ENCODE results near the gene OR52I1. TPM values are rescaled to one million over a fixed set of nuclear protein-coding genes. Genes with fewer than 3 reads are reported as not detected.

Gene OR52I1
- polyA plus RNA-seq, 1 donor = not detected

DNA sequence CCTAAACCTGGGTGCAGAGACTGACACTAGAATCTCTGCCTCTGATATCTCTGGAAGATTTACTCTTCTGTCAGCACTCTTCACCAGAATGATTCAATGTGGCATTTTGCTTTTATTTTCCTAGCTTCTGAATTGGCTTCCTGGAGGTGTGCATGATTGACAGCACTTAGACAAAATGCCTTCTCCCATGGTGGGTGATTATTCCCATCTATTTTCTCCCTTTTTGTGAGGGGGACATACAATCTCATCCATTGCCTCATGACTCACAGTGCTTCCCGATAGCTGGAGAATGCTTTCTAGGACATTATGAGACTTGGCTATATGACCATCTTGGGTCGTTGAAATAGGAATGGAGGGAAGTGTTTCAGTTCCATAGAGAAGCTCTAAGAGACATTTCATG lies 18.1 kb downstream of the OR52I1 start:
- no peak for DNase-seq (ENCODE audit: low read depth)

DNA sequence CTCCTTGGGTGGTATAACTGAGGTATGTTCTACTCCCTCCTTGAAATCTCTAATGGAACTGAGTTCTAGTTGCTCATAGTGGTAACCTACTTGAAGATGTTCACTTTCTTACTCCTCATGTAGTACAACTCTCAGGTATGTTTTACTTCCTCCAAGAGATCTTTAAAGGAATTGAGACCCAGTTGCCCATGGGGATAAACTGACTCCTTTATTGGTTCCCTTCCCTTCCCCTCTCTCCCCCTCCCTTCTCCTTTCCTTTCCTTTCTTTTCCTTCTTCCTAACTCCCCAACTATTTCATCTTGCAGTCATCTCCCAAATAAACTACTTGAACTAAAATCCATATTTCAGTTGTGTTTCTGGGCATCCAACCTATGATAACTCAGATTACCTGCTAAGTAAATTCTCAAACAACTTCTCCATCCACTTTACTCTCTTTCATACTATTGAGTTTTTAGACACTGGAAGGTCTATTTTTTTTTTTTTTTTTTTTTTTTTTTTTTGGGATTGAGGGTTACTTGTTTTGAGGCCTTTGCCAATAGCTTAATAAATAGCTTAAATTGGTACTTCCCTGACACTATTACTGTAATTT lies 22.1 kb downstream of the OR52I1 start:
- DNase-seq (ENCODE audit: low read depth) = no peak

DNA sequence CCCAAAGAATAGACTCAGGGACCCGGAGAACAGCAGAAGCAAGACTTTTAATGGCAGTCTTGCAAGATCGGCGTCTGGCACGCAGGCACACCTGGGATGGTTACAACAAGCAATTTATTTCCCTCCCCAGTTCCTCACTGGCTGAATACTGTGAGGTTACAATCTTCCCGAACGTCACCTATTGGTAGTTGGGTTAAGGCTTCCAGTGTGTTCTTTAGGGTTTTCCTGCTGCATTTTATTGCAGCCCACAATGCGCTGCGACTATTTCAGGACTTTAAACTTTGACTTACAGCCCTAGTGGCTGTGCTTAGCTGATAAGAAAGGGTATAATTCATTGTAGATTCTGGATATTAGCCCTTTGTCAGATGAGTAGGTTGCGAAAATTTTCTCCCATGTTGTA lies 25.7 kb downstream of the OR52I1 start:
- DNase-seq (ENCODE audit: low read depth) = no peak

DNA sequence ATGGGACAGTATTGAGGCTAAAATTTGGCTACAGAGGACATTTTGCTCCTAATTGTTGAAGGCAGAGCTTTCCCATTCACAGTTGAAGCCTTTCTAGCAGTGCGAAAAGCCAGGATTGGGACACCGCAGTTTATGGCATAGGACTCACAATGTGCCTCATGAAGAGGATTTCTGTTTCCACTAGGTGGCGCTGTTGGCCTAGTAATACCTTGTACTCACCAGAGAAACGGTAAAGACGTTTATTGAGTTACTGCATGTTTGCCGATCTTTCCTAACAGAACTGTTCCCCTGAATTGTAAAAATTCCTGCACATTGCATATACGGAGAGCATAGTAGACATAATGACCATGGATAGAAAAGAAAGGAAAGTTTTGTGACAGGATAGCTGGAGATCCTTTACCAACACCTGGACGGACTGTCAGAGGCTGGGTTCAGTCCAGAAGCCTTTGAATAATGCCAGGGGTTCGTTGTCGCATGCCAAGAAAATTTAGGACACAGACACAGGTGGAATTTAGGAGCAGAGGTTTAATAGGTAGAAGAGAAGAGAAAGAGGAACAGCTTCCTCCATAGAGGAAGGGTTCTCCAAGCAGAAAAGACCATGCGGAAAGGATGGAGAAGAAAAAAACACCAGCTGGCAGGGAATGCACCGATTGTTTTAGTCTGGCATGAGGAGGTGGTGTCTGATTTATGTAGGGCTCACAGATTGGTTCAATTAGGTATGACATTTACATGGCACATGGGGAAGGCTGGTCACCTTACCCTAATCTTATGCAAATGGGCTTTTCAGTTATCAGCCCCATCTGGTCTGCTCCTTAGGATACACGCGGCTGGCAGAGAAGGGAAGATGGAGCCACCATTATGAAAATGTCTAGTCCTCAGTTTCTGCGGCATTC lies 32.6 kb downstream of the OR52I1 start:
- DNase-seq (ENCODE audit: low read depth) = no peak

DNA sequence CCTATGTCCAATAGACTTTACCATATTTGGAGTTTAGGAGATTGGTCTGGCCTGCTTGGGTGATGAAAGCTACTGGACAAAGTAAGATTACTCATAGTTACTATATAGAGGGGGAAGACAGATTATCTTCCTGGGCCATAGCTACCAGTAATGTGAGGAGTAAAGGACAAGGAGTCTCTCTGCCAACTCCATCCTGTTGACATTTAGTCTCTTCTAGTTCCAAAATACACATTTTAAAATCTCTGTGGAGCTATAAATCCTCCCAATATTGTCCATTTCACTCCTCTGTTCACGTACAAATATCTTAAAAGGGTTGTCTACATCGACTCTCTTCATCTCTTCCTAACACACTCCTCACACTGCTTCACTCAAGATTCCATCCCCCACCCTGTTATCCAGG lies 42.3 kb downstream of the OR52I1 start:
- no peak for DNase-seq (ENCODE audit: low read depth)

DNA sequence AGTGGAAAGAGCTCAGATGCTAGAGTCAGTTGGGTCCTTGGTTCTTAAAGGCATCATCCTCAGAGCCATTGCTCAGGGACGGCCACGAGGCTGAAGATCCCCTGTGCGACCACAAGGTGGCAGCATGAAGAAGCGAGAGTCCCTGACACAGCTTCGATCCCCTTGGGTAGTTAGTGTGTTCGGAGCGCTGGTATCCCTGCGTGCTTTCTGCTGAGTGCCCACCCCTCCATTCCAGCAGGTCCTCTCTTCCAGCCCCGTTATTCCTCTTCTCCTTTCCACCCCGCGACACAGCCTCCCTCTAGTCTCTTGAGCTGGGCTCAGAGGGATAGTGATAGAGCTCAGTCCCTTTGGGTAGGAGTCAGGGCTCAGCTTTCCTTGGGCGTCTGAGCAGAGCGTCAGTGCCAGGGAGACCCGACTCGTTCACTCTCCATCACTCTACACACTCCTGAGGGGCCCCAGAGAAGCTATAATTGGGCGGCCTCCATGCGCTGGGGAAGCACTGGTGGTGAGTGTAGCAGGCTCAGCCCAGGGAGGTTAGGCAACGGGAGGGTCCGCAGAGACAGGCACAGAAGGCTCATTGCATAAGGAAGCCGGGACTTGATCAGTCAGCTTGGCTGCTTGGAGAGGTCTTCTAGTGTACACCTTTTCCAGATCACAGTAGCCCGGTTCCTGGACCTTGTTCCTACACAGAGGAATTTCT lies 43.3 kb downstream of the OR52I1 start, which contains the start of gene OR51D1:
Gene OR51D1, plus strand, starts transcription at position 516 of the 700 bp plus-strand sequence. CDS start 2,314 bp downstream, outside the sequence.
- peak; percentile 41 for DNase-seq (ENCODE audit: low read depth)

DNA sequence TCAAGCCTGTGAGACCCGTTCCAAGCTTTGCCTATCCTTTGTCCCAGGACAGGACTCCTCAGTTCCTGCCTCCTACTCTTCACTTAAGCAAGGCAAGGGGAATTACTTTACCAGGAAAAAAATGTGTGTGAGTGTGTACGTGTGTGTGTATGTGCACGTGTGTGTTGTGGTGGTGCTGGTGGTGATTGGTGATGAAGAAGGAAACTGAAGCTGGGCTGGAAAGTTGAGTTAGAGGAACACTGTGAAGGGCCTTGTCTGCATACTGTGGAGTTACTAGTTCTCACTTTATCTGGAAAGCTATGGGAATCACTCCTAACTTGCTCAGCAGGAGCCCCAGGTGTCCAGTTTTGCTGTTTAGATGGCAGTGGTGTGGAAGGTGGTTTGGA lies 43.8 kb downstream of the OR52I1 start:
- DNase-seq (ENCODE audit: low read depth) = no peak

DNA sequence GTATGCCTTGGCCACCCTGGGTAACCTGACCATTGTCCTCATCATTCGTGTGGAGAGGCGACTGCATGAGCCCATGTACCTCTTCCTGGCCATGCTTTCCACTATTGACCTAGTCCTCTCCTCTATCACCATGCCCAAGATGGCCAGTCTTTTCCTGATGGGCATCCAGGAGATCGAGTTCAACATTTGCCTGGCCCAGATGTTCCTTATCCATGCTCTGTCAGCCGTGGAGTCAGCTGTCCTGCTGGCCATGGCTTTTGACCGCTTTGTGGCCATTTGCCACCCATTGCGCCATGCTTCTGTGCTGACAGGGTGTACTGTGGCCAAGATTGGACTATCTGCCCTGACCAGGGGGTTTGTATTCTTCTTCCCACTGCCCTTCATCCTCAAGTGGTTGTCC lies 46.1 kb downstream of the OR52I1 start:
- DNase-seq (ENCODE audit: low read depth) = no peak

DNA sequence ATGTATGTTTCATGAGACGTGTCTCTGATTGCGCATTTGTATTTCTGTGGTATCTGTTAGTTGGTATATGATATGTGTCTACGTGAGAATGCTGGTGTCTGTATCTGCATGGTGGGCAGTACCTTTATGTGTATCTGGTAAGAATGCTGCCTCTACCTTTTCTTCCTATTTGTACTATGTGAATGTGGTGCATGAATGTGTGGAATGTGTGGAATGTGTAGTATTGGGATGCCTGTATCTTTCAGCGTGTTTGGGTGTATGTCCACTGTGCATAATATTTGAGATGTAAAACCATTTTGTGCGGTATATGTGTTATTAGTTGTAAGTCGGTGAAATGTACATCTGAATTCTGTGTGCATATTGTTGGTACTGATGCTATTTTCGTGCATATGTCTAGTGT lies 47.7 kb downstream of the OR52I1 start:
- no peak for DNase-seq (ENCODE audit: low read depth)

DNA sequence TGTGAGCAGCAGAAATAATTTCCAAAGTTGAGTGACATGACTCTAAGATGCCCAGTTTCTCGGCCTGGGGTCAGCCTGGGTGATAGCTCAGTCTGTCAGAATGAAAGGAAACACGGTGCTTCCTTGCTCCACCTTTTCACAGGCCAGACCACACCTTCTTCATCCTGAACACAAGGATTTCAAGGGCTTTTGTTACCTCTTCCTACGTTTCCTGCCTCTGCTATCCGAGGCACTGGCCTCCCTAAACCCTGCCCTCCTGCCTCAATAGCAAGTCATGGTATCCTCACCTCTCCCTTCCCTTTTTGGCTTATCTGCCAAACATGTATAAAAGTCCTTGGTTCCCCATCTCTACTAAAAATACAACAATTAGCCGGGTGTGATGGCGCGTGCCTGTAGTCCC lies 48.2 kb downstream of the OR52I1 start:
- DNase-seq (ENCODE audit: low read depth) = no peak

DNA sequence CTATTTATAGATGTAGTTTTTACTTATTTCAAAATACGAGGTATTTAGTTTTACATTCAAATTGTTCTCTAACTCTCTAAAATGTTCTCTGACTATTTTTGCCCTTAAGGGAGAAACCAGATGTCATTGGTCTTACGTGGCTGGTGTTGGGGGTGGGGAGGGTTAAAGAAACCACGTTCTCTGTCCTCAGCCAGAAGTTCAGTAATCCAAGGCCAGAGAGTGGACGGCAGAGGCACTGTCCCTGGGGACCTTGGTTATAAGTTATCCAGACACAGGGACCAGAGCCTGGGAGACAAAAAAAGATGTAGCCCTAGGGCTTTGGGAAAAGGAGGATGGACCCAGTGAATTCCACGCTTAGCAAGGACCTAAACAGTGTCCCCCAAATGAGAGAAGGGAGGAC lies 49.2 kb downstream of the OR52I1 start:
- no peak for DNase-seq (ENCODE audit: low read depth)

DNA sequence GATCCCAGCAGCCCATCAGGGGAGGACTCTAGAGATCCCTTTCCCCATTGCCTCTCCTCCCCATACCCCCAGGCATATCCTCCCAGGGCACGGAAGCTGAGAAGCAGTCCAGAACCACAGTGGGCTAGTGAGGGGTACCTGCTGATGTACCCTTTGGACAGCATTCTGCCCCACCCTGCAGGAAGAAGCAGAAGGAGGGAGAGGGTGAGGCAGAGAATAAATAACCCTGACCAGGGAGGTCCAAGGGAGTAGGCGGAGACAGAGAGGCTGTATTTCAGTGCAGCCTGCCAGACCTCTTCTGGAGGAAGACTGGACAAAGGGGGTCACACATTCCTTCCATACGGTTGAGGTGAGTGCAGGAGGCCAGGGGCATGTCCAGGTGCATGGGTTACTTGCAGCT lies 49.8 kb downstream of the OR52I1 start, which contains the start of gene OR51E1:
Gene OR51E1, plus strand, starts transcription at position 301 of the 400 bp plus-strand sequence. CDS start 8,545 bp downstream, outside the sequence.
- no peak for DNase-seq (ENCODE audit: low read depth)

DNA sequence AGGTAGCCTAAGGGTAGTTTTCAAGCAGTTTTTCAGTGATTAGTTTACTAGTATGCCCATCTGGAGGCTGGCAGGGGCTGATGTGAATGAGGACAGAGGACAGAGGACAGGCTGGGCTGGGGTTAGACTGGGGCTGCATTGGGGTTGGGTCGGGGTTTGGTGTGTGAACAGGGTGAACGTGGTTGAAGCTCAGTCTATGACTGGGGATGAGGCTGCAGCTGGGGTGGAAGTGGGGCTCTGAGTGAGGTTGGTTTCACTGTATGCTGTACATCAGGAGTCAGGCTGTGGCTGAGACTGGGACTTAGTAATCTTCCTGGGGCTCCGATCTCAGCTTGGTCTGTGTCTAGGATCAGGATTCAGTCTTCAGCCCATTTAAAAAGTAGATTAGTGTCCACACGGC lies 50.4 kb downstream of the OR52I1 start:
- DNase-seq (ENCODE audit: low read depth) = no peak

Other genes starting within 250 kb of the OR52I1 start
- gene OR52B4, start 225.7 kb upstream of the OR52I1 start, polyA plus RNA-seq (ENCODE audit: insufficient read length) = not detected
- gene TRIM21, start 200.3 kb upstream of the OR52I1 start, polyA plus RNA-seq (ENCODE audit: insufficient read length) = 7.3 TPM
- not detected for gene OR52K2, start 144.7 kb upstream of the OR52I1 start, polyA plus RNA-seq (ENCODE audit: insufficient read length)
- gene OR52K1, start 111.4 kb upstream of the OR52I1 start, polyA plus RNA-seq (ENCODE audit: insufficient read length) = 0.18 TPM
- gene OR52M1, start 48.8 kb upstream of the OR52I1 start, polyA plus RNA-seq (ENCODE audit: insufficient read length) = not detected
- gene OR52I2, start 12.3 kb upstream of the OR52I1 start, polyA plus RNA-seq (ENCODE audit: insufficient read length) = not detected
- gene TRIM68, start 14.2 kb downstream of the OR52I1 start, polyA plus RNA-seq (ENCODE audit: insufficient read length) = 8.7 TPM
- not detected for gene OR51D1, start 43.4 kb downstream of the OR52I1 start, polyA plus RNA-seq (ENCODE audit: insufficient read length)
- 2.2 TPM for gene OR51E1, start 49.9 kb downstream of the OR52I1 start, polyA plus RNA-seq (ENCODE audit: insufficient read length)
- gene OR51E2, start 103.8 kb downstream of the OR52I1 start, polyA plus RNA-seq (ENCODE audit: insufficient read length) = 0.83 TPM
- not detected for gene MMP26, start 110.7 kb downstream of the OR52I1 start, polyA plus RNA-seq (ENCODE audit: insufficient read length)
- not detected for gene OR51F1, start 175.9 kb downstream of the OR52I1 start, polyA plus RNA-seq (ENCODE audit: insufficient read length)
- not detected for gene OR52R1, start 210.3 kb downstream of the OR52I1 start, polyA plus RNA-seq (ENCODE audit: insufficient read length)
- not detected for gene OR51F2, start 227.3 kb downstream of the OR52I1 start, polyA plus RNA-seq (ENCODE audit: insufficient read length)